Measurements from ENCODE around the gene CASK.
"Not testable (repeated sequence)": the region's sequence is repeated elsewhere in the genome, so short reads cannot be mapped to it uniquely, and the experiment has no call there.

- TF ChIP-seq SIN3A (IDR thresholded peaks at IDR 0.05; ENCODE audit: borderline replicate concordance, insufficient read depth, low read depth, low read length); CTCF (IDR thresholded peaks at IDR 0.05); POLR2AphosphoS5 (IDR thresholded peaks at IDR 0.05; ENCODE audit: low read depth, low read length); REST (IDR thresholded peaks at IDR 0.05; ENCODE audit: insufficient read depth in 1 of 2, low read depth in 2 of 2, low read length in 1 of 2): not testable (repeated sequence)
Measured at GRCh38 chrX:41719610-41720009, 203.7 kb downstream of the CASK start.

Data from Panc1 (cell line).